ENCODE measurements around the gene SYT7. TPM values are rescaled to one million over a fixed set of nuclear protein-coding genes. Genes with fewer than 3 reads are reported as not detected.

SYT7 gene
- total and polyA plus RNA-seq, 2 donors (not counting 1 experiment from before 2014, with no cell fraction given) = not detected

- no peaks in the 10 kb centered on the region for H4K20me1 ChIP-seq (ENCODE audit: control insufficient read depth, insufficient read depth, low read length, poor library complexity, severe bottlenecking)
- no peaks in the 10 kb centered on the region for H3K9me3 Mint-ChIP-seq (ENCODE audit: insufficient read depth)
- peaks cover 0 to 6% (median 0%) of the 10 kb centered on the region in 3 donors for H3K9me3 ChIP-seq (ENCODE audit: control extremely low read depth in 1 of 3, control insufficient read depth in 2 of 3, insufficient read depth in 1 of 3, low read length in 2 of 3)
- ATAC-seq (ENCODE audit: low read depth) = no peak
- no peak for TF ChIP-seq CTCF (IDR thresholded peaks at IDR 0.05)
- TF ChIP-seq EZH2 (IDR thresholded peaks at IDR 0.05; ENCODE audit: borderline replicate concordance, insufficient read depth, low read depth, low read length, poor library complexity, severe bottlenecking) = no peak
- ChIA-PET POLR2A (no interaction called here), CTCF (no interaction called here)
- peaks cover 23 to 25% of the 10 kb centered on the region in 2 donors for H3K4me1 ChIP-seq (ENCODE audit: control insufficient read depth in 2 of 2, insufficient read depth in 2 of 2, low read length in 2 of 2)
- H3K4me3 ChIP-seq (ENCODE audit: control extremely low read depth in 1 of 5, extremely low read depth in 1 of 5, insufficient read depth in 1 of 5, low read depth in 2 of 5, low read length in 4 of 5) = no peak overlapping the region
- no peaks in the 10 kb centered on the region for H3K36me3 ChIP-seq (replicated peaks in 1 of 2; ENCODE audit: control extremely low read depth in 1 of 2, control insufficient read depth in 1 of 2, extremely low read depth in 1 of 2, insufficient read depth in 2 of 2, low read length in 1 of 2)
- H3K9ac ChIP-seq (ENCODE audit: low read length) = no peak overlapping the region
- H3K4me1 Mint-ChIP-seq = peaks cover 15% of the 10 kb centered on the region
- H3K4me3 Mint-ChIP-seq = no peak overlapping the region
- no peak overlapping the region for H3K4me2 ChIP-seq (replicated peaks; ENCODE audit: low read depth, low read length, poor library complexity, severe bottlenecking)
- no peak for DNase-seq
- H3K27ac Mint-ChIP-seq = no peak overlapping the region
- intact Hi-C loops (cut with micrococcal nuclease) = no loop called here
- no peak overlapping the region for H2AFZ ChIP-seq (ENCODE audit: insufficient read depth, low read depth, low read length, poor library complexity, severe bottlenecking)
- no peak overlapping the region for H3K27ac ChIP-seq (ENCODE audit: low read length in 2 of 2)
- WGBS (ENCODE audit: insufficient coverage) = 92% methylated on average over 9 of the region's 11 CpGs
- H3K79me2 ChIP-seq (ENCODE audit: control insufficient read depth, insufficient read depth, low read length) = no peaks in the 10 kb centered on the region
- H3K27me3 Mint-ChIP-seq = peaks cover 46% of the 10 kb centered on the region
- peaks cover 0 to 62% (median 19%) of the 10 kb centered on the region in 4 experiments for H3K27me3 ChIP-seq (replicated peaks in 1 of 4; ENCODE audit: control extremely low read depth in 1 of 4, control insufficient read depth in 3 of 4, insufficient read depth in 4 of 4, low read length in 3 of 4)
These were observed 67.6 kb downstream of the SYT7 start for GRCh38 chr11:61513143-61513765.

DNA sequence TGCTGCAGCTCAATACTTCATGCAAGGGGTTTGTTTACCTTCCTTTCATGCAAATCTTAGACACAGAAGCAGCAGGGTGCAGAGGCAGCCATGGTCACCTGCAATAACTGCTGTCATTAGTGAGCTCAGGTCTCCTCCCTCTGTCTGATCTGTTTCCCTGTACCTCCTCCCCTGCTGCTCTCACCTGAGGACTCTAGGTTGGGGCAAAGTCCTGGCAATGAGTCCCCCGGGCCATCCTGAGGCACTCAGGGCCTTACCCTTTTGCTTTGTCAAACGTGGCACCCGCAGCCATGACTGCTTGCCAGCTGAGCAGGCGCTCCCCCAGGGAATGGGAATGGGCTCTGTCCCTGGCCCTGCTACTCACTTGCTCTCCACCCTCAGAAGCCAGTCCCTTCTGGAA, 68.4 kb downstream of the SYT7 start:
- Mint-ChIP-seq H3K27me3 (peaks cover 49% of the 10 kb centered on the region), H3K4me1 (peaks cover 20% of the 10 kb centered on the region), H3K27ac (no peak overlapping the region), H3K4me3 (no peak overlapping the region), H3K9me3 (ENCODE audit: insufficient read depth) (no peaks in the 10 kb centered on the region)
- Histone ChIP-seq H3K4me1 (ENCODE audit: control insufficient read depth in 2 of 2, insufficient read depth in 2 of 2, low read length in 2 of 2) (peaks cover 29 to 30% of the 10 kb centered on the region in 2 donors), H4K20me1 (ENCODE audit: control insufficient read depth, insufficient read depth, low read length, poor library complexity, severe bottlenecking) (no peaks in the 10 kb centered on the region), H3K36me3 (replicated peaks in 1 of 2; ENCODE audit: control extremely low read depth in 1 of 2, control insufficient read depth in 1 of 2, extremely low read depth in 1 of 2, insufficient read depth in 2 of 2, low read length in 1 of 2) (no peaks in the 10 kb centered on the region), H3K27me3 (replicated peaks in 1 of 4; ENCODE audit: control extremely low read depth in 1 of 4, control insufficient read depth in 3 of 4, insufficient read depth in 4 of 4, low read length in 3 of 4) (peaks cover 0 to 62% (median 22%) of the 10 kb centered on the region in 4 experiments), H3K4me2 (replicated peaks; ENCODE audit: low read depth, low read length, poor library complexity, severe bottlenecking) (no peak overlapping the region), H2AFZ (ENCODE audit: insufficient read depth, low read depth, low read length, poor library complexity, severe bottlenecking) (no peak overlapping the region), H3K9me3 (ENCODE audit: control extremely low read depth in 1 of 3, control insufficient read depth in 2 of 3, insufficient read depth in 1 of 3, low read length in 2 of 3) (peaks cover 0 to 6% (median 0%) of the 10 kb centered on the region in 3 donors), H3K27ac (ENCODE audit: low read length in 2 of 2) (no peak overlapping the region), H3K9ac (ENCODE audit: low read length) (no peak overlapping the region), H3K79me2 (ENCODE audit: control insufficient read depth, insufficient read depth, low read length) (no peaks in the 10 kb centered on the region), H3K4me3 (ENCODE audit: control extremely low read depth in 1 of 5, extremely low read depth in 1 of 5, insufficient read depth in 1 of 5, low read depth in 2 of 5, low read length in 4 of 5) (no peak overlapping the region)
- ATAC-seq (ENCODE audit: low read depth) (no peak), DNase-seq (no peak)
- 94% methylated on average over 3 of the region's 4 CpGs for WGBS (ENCODE audit: insufficient coverage)
- TF ChIP-seq EZH2 (IDR thresholded peaks at IDR 0.05; ENCODE audit: borderline replicate concordance, insufficient read depth, low read depth, low read length, poor library complexity, severe bottlenecking) (no peak), CTCF (IDR thresholded peaks at IDR 0.05) (no peak)
- ChIA-PET CTCF (interaction anchor here (0.7 to 1.4 kb wide), 3 partner anchors 9 to 35 kb away, joined by 3 read pairs; no protein-coding TSS in a partner anchor), POLR2A (no interaction called here)
- intact Hi-C loops (cut with micrococcal nuclease) = no loop called here
